Omental fat pad (tissue), 4 donors: ENCODE results near the gene CCDC24. TPM values are rescaled to one million over a fixed set of nuclear protein-coding genes. Genes with fewer than 3 reads are reported as not detected.
A peak's percentile ranks its signal among the peaks of the same experiment; 100 is the strongest.

ENCODE experiments used
- ATAC-seq: fragments of 150-250 bp; one replicate; pipeline ENCODE4 v1.9.1; 2016; ENCODE audit warnings: mild to moderate bottlenecking, moderate library complexity; ENCODE audit not compliant: low FRiP score
- DNase-seq: peaks from one replicate; pipeline ENCODE4 v3.0.0-alpha.2; 2019; ENCODE audit warnings: low spot score
- CTCF ChIP-seq, 3 donors: fragments of 450-650 bp; IDR thresholded peaks; one replicate each; pipeline ENCODE4 v1.5.1; 2016 to 2017; ENCODE audit warnings: antibody characterized with exemption in 3 of 3, mild to moderate bottlenecking in 3 of 3, moderate library complexity in 2 of 3
- total RNA-seq, 4 donors: library from RNA; depleted of rRNA; stranded (reverse); fragments of >200 nt; gene quantifications; one replicate each; pipeline ENCODE4 v1.1.0, GENCODE V29; 2016

CCDC24 gene
- total RNA-seq, 4 donors from 2014 or later = 2.3 to 3.6 (median 2.8) TPM

- no peak for ATAC-seq
- TF ChIP-seq CTCF (IDR thresholded peaks at IDR 0.05) = no peak
- DNase-seq = no peak
Measured at GRCh38 chr1:43976890-43977289, 14.5 kb upstream of the CCDC24 start.

GRCh38 chr1:43977376-43978263 lies 13.8 kb upstream of the CCDC24 start:
- TF ChIP-seq CTCF (IDR thresholded peaks at IDR 0.05) = no peak
- no peak for ATAC-seq
- no peak for DNase-seq

- TF ChIP-seq CTCF (IDR thresholded peaks at IDR 0.05) = no peak
- no peak for DNase-seq
Measured at GRCh38 chr1:43978264-43978550, 13.2 kb upstream of the CCDC24 start.

GRCh38 chr1:43978551-43979260 lies 12.7 kb upstream of the CCDC24 start, which contains the start of gene B4GALT2:
Gene B4GALT2, plus strand, starts transcription at chr1:43979210. Its CDS starts 1,951 bp downstream, at chr1:43981161.
- ATAC-seq = peak; percentile 19
- no peak for TF ChIP-seq CTCF (IDR thresholded peaks at IDR 0.05)
- no peak for DNase-seq

More at GRCh38 chr1:43978264-43978550, 13.2 kb upstream of the CCDC24 start:
- ATAC-seq = no peak

- no peak for ATAC-seq
- TF ChIP-seq CTCF (IDR thresholded peaks at IDR 0.05) = no peak
Measured at GRCh38 chr1:43979261-43979527, 12.2 kb upstream of the CCDC24 start.

GRCh38 chr1:43979528-43980254 lies 11.7 kb upstream of the CCDC24 start:
- DNase-seq = no peak
- no peak for TF ChIP-seq CTCF (IDR thresholded peaks at IDR 0.05)
- peak; percentile 61 for ATAC-seq

More at GRCh38 chr1:43979261-43979527, 12.2 kb upstream of the CCDC24 start:
- DNase-seq = no peak
